ENCODE results near the gene SRF.
A peak's percentile ranks its signal among the peaks of the same experiment; 100 is the strongest.

The SRF gene

GRCh38 chr6:43219119-43219518, 48.0 kb downstream of the SRF start:
- DNase-seq = no peak

- DNase-seq = no peak
Observed at GRCh38 chr6:43219814-43220213, 48.7 kb downstream of the SRF start.

GRCh38 chr6:43220439-43220951, 49.4 kb downstream of the SRF start:
- no peak for DNase-seq

- no peak for DNase-seq
Observed at GRCh38 chr6:43221046-43221972, 50.2 kb downstream of the SRF start.

- DNase-seq = no peak
Observed at GRCh38 chr6:43222418-43223059, 51.5 kb downstream of the SRF start.

GRCh38 chr6:43223175-43223574, 52.1 kb downstream of the SRF start:
- DNase-seq = no peak

- DNase-seq = no peak
Observed at GRCh38 chr6:43226192-43226851, 55.3 kb downstream of the SRF start.

- peak; percentile 76 for DNase-seq
Observed at GRCh38 chr6:43228951-43229802, 58.1 kb downstream of the SRF start, which contains the start of gene DNPH1. TSS of gene DNPH1 (minus strand) at chr6:43229481. CDS start at chr6:43229456, 25 bp downstream.

- no peak for DNase-seq
Observed at GRCh38 chr6:43229803-43230620, 58.9 kb downstream of the SRF start.

GRCh38 chr6:43231053-43231452, 60.0 kb downstream of the SRF start:
- DNase-seq = no peak
